Measurements from ENCODE around the gene MTA1. TPM values are rescaled to one million over a fixed set of nuclear protein-coding genes. Genes with fewer than 3 reads are reported as not detected.
A peak's percentile ranks its signal among the peaks of the same experiment; 100 is the strongest.

MTA1 gene
- total RNA-seq, 1 donor from 2014 or later, result 192 TPM

DNA sequence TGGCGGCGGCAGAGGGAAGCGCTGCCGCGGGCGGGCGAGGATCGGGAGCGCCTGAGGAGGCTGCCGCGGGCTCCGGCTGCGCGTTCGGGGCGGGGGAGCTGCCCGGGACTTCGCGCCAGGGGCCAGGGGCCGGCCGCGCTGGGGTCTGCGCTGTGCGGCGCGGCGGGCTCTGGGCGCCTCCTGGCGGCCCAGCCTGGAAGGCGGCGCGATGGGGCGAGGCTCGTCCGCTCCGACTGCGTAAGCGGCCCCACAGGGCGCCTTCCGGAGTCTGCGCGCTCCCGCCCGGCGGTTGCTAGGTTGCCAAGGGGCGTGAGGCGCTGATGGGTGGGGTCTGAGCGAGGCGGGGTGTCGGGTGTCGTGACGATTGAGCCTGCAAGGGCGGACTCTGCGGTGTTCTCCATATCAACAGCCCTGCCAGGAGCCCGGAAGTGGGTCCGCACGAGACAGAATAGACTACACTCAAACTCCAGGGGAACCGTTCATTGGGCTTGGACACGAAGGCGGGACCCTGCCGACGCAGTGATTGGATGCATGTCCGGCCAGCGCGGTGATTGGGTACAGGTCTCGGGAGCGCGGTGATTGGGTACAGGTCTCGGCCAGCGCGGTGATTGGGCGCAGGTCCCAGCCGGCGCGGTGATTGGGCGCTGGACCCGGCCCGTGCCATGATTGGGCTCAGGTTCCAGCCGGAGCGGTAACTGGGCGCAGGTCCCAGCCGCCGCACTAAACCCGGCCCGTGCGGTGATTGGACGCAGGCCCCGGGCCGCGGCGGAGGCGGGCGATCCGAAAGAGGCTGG lies 71.1 kb downstream of the MTA1 start, which contains the start of gene TEDC1:
Gene TEDC1 (plus strand): TSS at position 675 of the 794 bp plus-strand sequence. CDS start 130 bp downstream, outside the sequence.
- TF ChIP-seq, protein P1, sequence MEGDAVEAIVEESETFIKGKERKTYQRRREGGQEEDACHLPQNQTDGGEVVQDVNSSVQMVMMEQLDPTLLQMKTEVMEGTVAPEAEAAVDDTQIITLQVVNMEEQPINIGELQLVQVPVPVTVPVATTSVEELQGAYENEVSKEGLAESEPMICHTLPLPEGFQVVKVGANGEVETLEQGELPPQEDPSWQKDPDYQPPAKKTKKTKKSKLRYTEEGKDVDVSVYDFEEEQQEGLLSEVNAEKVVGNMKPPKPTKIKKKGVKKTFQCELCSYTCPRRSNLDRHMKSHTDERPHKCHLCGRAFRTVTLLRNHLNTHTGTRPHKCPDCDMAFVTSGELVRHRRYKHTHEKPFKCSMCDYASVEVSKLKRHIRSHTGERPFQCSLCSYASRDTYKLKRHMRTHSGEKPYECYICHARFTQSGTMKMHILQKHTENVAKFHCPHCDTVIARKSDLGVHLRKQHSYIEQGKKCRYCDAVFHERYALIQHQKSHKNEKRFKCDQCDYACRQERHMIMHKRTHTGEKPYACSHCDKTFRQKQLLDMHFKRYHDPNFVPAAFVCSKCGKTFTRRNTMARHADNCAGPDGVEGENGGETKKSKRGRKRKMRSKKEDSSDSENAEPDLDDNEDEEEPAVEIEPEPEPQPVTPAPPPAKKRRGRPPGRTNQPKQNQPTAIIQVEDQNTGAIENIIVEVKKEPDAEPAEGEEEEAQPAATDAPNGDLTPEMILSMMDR (IDR thresholded peaks at IDR 0.05; ENCODE audit: borderline replicate concordance), result peak; percentile 93
- intact Hi-C loops (cut with micrococcal nuclease), result no loop called here
- no peaks in the 10 kb centered on the region for H3K9me3 ChIP-seq (replicated peaks)
- peak; percentile 100 for DNase-seq
- no peaks in the 10 kb centered on the region for H3K36me3 ChIP-seq
- H3K4me1 ChIP-seq, result peaks cover 73% of the 10 kb centered on the region
- peak within 1 kb of the TSS; percentile 100 for H3K27ac ChIP-seq (replicated peaks)
- peak within 1 kb of the TSS; percentile 87 for H3K4me3 ChIP-seq
- H3K27me3 ChIP-seq (ENCODE audit: low read depth), result no peaks in the 10 kb centered on the region

DNA sequence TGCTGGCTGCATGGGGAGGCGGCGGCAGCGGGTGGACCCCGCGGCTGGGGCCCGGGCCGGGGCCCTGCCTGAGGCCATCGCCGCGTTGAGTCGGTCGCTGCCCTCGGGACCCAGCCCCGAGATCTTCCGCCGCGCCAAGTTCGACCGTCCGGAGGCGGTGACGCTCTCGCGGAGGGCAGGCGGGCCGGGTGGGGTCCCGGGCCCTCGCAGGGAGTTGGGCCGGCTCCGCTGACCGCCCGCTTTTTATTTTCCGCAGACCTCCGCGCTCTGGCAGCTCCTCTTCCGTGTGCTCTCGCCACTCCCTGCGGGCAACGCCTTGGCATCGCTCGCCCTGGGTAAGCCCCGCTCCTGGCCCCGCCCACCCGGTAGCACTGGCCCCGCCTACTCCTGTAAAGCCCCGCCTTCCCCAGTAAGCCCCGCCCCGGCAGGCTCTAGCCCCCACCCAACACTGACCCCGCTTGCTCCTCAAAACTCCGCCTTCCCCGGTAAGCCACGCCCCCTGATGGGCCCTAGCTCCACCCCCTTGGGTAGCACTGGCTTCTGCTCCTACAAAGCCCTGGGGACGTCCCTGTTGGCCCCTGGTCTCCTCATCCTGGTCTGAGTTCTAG lies 71.8 kb downstream of the MTA1 start:
- Histone ChIP-seq H3K4me1 (peaks cover 71% of the 10 kb centered on the region), H3K9me3 (replicated peaks) (no peaks in the 10 kb centered on the region), H3K36me3 (no peaks in the 10 kb centered on the region), H3K27me3 (ENCODE audit: low read depth) (no peaks in the 10 kb centered on the region), H3K4me3 (peak overlapping the region; percentile 87), H3K27ac (replicated peaks) (peak overlapping the region; percentile 100)
- intact Hi-C loops (cut with micrococcal nuclease), result no loop called here
- peak; percentile 67 for DNase-seq
- TF ChIP-seq, protein P1 (IDR thresholded peaks at IDR 0.05; ENCODE audit: borderline replicate concordance), result no peak

DNA sequence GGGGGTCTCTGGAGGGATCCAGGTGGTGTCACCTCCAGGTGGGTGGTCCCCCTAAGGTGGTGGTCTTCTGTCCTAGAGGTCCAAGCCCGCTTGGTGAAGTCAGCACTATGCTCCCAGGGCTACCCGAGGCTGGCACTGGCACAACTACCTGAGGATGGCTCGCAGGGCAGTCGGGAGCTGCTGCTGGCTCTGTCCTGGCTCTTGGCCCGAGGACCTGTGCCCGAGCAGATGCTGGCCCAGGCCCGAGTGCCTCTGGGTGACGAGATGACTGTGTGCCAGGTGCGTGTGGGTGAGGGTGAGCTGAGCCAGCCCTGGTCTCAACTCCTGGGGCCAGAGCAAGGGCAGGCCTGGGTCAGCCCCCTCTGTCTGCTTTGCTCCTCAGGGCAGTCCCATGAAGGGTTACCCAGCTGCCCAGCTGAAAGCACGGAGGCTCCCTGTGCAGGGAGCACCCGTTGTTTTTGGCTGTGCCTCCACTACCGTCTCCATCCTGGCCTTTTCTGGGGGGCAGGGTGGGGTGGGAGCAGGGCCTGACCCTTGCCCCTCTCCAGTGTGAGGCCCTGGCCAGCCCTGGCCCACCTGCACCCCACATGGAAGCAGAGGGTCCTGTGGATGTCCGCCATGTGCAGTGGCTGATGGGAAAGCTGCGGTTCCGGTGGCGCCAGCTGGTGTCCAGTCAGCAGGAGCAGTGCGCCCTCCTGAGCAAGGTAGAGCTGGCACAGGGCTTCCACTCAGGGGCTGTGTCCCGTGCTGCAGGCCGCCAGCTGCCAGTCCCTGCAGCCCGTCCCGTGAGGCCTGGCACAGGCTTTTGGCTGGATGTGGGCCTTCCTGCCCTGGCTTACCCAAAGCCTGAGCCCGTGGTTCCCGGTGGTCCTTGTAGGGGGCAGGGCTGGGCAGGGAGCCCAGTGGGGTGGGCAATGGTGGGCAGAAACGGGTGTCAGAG lies 72.7 kb downstream of the MTA1 start:
- Histone ChIP-seq H3K27ac (replicated peaks) (peak overlapping the region; percentile 100), H3K4me1 (peaks cover 63% of the 10 kb centered on the region), H3K27me3 (ENCODE audit: low read depth) (no peaks in the 10 kb centered on the region), H3K9me3 (replicated peaks) (no peaks in the 10 kb centered on the region), H3K36me3 (no peaks in the 10 kb centered on the region), H3K4me3 (peak overlapping the region; percentile 87)
- DNase-seq, result peak; percentile 51
- TF ChIP-seq, protein P1 (IDR thresholded peaks at IDR 0.05; ENCODE audit: borderline replicate concordance), result no peak
- intact Hi-C loops (cut with micrococcal nuclease), result no loop called here

DNA sequence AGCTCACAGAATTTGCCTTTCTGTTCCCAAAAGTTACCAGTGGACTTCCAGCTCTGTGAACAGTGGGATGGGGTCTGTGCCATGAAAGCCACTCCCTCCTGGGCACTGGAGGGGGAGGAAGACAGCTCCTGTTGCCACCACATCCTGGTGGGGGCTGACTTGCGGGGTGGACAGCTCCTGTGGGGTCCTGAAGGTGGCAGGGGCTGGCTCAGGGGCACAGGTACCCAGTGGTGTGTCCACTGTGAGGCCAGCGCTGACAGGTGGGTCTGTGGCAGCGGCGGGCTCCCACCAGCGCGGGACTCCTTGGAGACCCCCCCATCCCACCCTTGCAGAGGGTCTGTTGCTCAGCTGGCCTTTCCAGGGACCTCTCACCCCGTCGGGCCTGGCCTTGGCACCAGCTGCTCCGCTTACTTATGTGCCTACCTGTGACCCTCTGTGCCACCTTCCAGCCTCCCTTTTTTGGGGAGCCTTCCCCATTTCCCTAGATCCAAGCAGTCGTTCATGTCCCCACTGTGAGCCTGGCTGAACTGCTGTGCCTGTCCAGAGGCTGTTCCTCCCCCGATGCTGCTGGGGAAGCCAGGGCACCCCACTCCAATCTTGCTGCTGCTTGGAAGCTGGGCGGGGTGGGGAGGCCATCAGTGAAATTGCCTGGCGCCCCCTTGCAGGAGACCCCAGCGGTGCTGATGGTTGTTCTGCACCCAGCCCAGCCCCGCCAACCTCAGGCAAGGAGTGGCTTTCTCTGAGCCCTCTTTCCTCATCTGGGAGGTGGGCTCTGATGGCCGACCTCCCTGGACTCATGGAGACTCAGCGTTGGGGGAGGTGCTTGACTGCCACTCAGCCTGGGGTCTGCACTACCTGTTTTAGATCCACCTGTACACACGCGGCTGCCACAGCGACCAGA lies 73.6 kb downstream of the MTA1 start:
- Histone ChIP-seq H3K36me3 (no peaks in the 10 kb centered on the region), H3K27me3 (ENCODE audit: low read depth) (no peaks in the 10 kb centered on the region), H3K9me3 (replicated peaks) (no peaks in the 10 kb centered on the region), H3K27ac (replicated peaks) (peak overlapping the region; percentile 100), H3K4me3 (no peak overlapping the region), H3K4me1 (peaks cover 54% of the 10 kb centered on the region)
- TF ChIP-seq, protein P1 (IDR thresholded peaks at IDR 0.05; ENCODE audit: borderline replicate concordance), result no peak
- DNase-seq, result peak; percentile 15
- intact Hi-C loops (cut with micrococcal nuclease), result no loop called here

Data from left ventricle myocardium inferior (tissue), 1 donor.